ENCODE measurements around the gene KCNA5. TPM values are rescaled to one million over a fixed set of nuclear protein-coding genes. Genes with fewer than 3 reads are reported as not detected.

KCNA5 gene
- total and polyA plus RNA-seq, 4 donors, result 2.9 to 9.2 (median 5.3) TPM

DNA sequence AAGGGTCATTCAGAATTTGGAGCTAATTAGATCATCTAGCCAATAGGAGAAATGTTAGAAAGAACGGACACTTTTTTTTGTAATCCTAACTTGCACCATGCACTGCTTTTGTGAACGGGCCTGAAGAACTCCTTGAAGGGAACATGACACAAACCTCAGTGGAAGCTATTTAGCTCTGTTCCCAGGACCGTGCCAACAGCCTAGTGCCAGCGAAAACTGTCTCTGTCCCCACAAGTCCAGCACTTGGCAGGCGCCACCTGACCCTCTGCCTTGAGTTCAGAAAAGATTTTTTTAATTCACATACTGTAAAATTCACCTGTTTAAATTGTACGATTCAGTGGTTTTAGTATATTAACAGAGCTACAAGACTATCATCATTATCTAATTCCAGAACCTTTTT is 31.3 kb upstream of the KCNA5 start:
- Histone ChIP-seq H3K4me3 (ENCODE audit: low read depth, low read length) (no peak overlapping the region), H3K4me1 (ENCODE audit: control insufficient read depth, insufficient read depth, low read length) (peaks cover 12% of the 10 kb centered on the region), H3K36me3 (ENCODE audit: control insufficient read depth, insufficient read depth, low read length) (no peaks in the 10 kb centered on the region), H3K27ac (ENCODE audit: low read depth, low read length) (no peak overlapping the region), H3K9me3 (ENCODE audit: control insufficient read depth, insufficient read depth, low read length) (no peaks in the 10 kb centered on the region), H3K27me3 (ENCODE audit: control insufficient read depth, insufficient read depth, low read length) (no peaks in the 10 kb centered on the region)
- WGBS (ENCODE audit: insufficient coverage), result 49% methylated on average over 5 of the region's 6 CpGs
- DNase-seq (ENCODE audit: low read depth in 4 of 6, low spot score in 6 of 6), result peak in 1 of 6 donors; percentile 13

DNA sequence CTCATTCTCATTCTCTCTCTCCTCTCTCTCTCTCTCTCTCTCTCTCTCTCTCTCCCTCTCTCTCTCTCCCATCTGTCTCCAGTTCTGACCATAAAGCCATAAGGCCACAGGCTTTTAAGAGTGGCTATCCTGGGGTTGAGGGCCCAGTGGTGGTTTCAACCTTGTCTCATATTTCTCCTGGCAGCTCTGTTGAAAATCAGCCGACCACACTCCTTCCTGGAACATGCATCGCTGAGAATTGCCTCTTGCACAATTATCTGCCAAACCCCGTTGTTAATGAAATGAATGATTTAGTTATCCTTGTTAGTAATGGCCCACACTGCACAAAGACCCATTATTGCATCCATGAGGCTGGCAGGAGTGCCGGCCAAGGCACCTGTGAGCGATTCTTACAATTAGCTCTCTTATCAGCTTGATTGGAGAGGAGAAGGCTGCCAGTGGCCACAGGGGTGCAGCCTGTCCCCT is 30.4 kb upstream of the KCNA5 start:
- H3K27me3 ChIP-seq (ENCODE audit: control insufficient read depth, insufficient read depth, low read length), result no peaks in the 10 kb centered on the region
- 21% methylated on average over 2 of the region's 5 CpGs for WGBS (ENCODE audit: insufficient coverage)
- H3K4me1 ChIP-seq (ENCODE audit: control insufficient read depth, insufficient read depth, low read length), result peaks cover 16% of the 10 kb centered on the region
- no peak overlapping the region for H3K4me3 ChIP-seq (ENCODE audit: low read depth, low read length)
- no peak overlapping the region for H3K27ac ChIP-seq (ENCODE audit: low read depth, low read length)
- no peaks in the 10 kb centered on the region for H3K9me3 ChIP-seq (ENCODE audit: control insufficient read depth, insufficient read depth, low read length)
- peak in 2 of 6 donors; percentile 16 to 70 for DNase-seq (ENCODE audit: low read depth in 4 of 6, low spot score in 6 of 6)
- H3K36me3 ChIP-seq (ENCODE audit: control insufficient read depth, insufficient read depth, low read length), result no peaks in the 10 kb centered on the region

DNA sequence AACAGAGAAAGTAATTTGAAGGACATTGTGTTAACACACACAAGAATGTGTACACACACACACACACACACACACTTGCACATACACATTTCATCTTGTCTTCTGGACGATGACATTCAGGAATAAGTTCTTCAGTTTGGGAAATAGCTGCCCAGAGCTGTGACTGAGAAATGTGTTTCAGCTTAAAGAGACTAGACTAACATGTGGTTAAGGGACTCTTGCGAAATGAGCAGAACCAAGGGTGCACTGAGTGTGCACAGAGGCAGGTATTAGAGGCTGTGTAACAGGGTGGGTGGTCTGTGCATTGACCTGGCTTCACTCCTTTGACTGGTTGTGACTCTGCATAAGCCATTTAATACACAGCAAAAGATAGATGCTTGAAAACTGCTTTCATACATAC is 29.4 kb upstream of the KCNA5 start:
- H3K27me3 ChIP-seq (ENCODE audit: control insufficient read depth, insufficient read depth, low read length), result no peaks in the 10 kb centered on the region
- H3K9me3 ChIP-seq (ENCODE audit: control insufficient read depth, insufficient read depth, low read length), result no peaks in the 10 kb centered on the region
- no peak overlapping the region for H3K4me3 ChIP-seq (ENCODE audit: low read depth, low read length)
- H3K27ac ChIP-seq (ENCODE audit: low read depth, low read length), result no peak overlapping the region
- H3K36me3 ChIP-seq (ENCODE audit: control insufficient read depth, insufficient read depth, low read length), result no peaks in the 10 kb centered on the region
- DNase-seq (ENCODE audit: low read depth in 4 of 6, low spot score in 6 of 6), result no peak
- 88% methylated on average over 1 of the region's 2 CpGs for WGBS (ENCODE audit: insufficient coverage)
- peaks cover 16% of the 10 kb centered on the region for H3K4me1 ChIP-seq (ENCODE audit: control insufficient read depth, insufficient read depth, low read length)

DNA sequence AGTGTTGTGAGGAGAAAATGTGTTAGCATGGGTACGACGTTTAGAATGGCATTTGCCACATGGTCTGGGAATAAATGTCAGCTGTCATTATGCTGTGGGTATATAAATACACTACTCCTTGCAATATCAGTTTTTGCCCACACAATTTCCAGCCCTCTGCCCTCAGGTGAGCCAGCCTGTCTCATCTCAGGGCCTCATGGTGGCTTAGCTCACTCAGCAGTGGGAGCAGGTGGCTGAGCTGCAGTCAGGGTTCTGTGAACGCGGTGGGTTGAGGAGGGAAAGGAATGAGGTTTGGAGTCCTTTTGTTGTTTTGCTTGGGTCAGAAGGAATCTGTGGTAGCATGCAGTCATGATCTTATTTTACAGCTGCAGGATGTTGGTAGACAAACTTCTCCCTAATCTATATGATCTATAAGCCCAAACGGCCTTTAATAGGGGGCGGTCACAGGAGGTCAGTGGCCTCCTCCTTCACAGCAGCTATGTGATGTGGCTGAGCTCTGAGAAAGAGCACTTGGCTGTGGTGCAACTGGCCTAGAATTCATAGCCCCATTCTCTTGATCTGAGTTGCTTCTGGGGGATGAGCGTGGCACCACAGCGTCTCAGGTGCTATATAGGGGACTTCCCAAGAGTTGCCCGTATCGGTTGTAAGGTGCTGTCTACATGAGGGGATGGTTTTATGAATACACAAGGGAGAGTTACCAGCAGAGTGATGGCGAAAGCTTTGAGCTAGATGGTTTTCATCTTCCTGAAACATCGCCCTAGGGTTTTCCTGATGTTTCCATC is 27.8 kb upstream of the KCNA5 start:
- H3K9me3 ChIP-seq (ENCODE audit: control insufficient read depth, insufficient read depth, low read length), result no peaks in the 10 kb centered on the region
- H3K27me3 ChIP-seq (ENCODE audit: control insufficient read depth, insufficient read depth, low read length), result no peaks in the 10 kb centered on the region
- H3K4me1 ChIP-seq (ENCODE audit: control insufficient read depth, insufficient read depth, low read length), result peaks cover 16% of the 10 kb centered on the region
- no peaks in the 10 kb centered on the region for H3K36me3 ChIP-seq (ENCODE audit: control insufficient read depth, insufficient read depth, low read length)
- no peak overlapping the region for H3K4me3 ChIP-seq (ENCODE audit: low read depth, low read length)
- DNase-seq (ENCODE audit: low read depth in 4 of 6, low spot score in 6 of 6), result no peak
- 92% methylated on average over 7 of the region's 12 CpGs for WGBS (ENCODE audit: insufficient coverage)
- H3K27ac ChIP-seq (ENCODE audit: low read depth, low read length), result no peak overlapping the region

DNA sequence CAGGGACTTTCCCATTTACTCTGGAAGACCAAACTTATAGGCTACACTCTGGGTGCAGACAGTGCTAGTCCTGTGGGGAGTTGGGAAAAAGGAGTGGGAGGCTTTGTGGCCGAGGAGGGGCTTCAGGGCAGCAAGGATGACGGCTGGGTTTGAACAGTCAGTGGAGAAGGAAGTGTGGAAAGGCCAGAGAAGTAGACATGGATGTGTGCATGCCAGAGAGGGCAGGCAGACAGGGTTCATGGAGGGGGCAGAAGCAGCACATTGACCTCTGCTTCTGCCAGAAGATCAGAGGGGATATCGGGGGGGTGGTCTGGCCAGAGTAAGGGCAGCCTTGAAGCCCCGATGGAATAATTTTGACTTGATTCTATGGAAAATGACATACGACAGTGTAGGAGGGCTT is 27.2 kb upstream of the KCNA5 start:
- Histone ChIP-seq H3K27me3 (ENCODE audit: control insufficient read depth, insufficient read depth, low read length) (no peaks in the 10 kb centered on the region), H3K4me3 (ENCODE audit: low read depth, low read length) (no peak overlapping the region), H3K4me1 (ENCODE audit: control insufficient read depth, insufficient read depth, low read length) (peaks cover 16% of the 10 kb centered on the region), H3K27ac (ENCODE audit: low read depth, low read length) (no peak overlapping the region), H3K9me3 (ENCODE audit: control insufficient read depth, insufficient read depth, low read length) (no peaks in the 10 kb centered on the region), H3K36me3 (ENCODE audit: control insufficient read depth, insufficient read depth, low read length) (no peaks in the 10 kb centered on the region)
- 91% methylated on average over 4 of the region's 5 CpGs for WGBS (ENCODE audit: insufficient coverage)
- no peak for DNase-seq (ENCODE audit: low read depth in 4 of 6, low spot score in 6 of 6)

DNA sequence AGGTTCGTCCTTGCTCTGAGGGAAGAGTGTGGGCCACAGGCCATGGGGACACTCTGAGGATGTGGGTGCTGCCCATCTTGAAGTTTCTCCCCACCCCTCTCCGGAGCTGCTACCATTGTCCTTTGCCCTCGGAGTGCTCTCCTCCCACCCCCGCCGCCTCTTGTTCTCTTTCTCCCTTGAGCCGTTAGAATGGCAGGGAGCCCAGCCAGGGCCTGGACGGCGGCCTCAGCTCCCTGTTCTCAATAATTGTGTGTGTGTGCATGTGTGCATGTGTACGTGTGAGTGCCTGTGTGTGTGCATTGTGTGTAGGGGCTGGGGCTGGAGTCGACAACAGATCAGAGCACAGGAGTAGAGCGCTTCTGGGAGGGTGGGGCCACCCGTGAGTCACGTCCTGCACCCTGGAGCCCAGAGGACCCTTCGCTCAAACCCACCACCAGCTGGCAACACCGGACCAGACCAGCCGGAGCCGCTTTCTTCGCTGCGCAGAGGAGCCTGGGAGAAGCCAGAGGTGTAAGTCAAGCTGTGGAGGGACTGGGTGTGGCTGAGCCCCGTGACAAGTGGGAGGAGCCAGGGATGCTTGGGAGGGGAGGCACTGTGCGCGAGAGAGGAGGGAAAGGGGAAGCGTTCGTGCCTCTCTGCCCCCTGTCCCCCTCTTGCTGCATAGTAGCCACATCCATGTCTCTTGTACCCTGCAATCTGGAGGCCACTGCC is 25.9 kb upstream of the KCNA5 start:
- DNase-seq (ENCODE audit: low read depth in 4 of 6, low spot score in 6 of 6), result no peak

DNA sequence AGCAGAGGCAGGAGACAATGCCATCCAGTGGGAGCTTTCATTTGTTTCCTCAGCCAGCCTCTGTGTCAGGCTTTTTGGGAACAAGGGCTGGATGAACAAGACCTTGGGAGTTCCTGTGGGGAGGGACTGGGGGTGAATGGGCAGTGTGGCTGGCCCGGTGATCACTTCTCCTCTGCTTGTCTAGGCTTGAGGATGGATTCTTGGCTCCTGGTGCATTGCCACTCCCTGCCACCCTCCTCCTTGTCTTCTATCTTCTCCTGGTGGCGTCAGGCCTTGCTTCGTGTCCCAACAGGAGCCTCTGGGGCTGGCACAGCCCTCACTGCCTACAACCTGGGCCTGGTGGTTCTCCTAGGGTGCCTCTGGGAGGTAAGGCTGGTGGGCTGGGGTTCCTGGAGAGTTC is 25.0 kb upstream of the KCNA5 start:
- peaks cover 9% of the 10 kb centered on the region for H3K4me1 ChIP-seq (ENCODE audit: control insufficient read depth, insufficient read depth, low read length)
- WGBS (ENCODE audit: insufficient coverage), result 87% methylated on average over 3 of the region's 3 CpGs
- H3K36me3 ChIP-seq (ENCODE audit: control insufficient read depth, insufficient read depth, low read length), result no peaks in the 10 kb centered on the region
- H3K27me3 ChIP-seq (ENCODE audit: control insufficient read depth, insufficient read depth, low read length), result no peaks in the 10 kb centered on the region
- no peak overlapping the region for H3K27ac ChIP-seq (ENCODE audit: low read depth, low read length)
- no peak overlapping the region for H3K4me3 ChIP-seq (ENCODE audit: low read depth, low read length)
- no peaks in the 10 kb centered on the region for H3K9me3 ChIP-seq (ENCODE audit: control insufficient read depth, insufficient read depth, low read length)
- DNase-seq (ENCODE audit: low read depth in 4 of 6, low spot score in 6 of 6), result no peak

More for the DNA sequence above, 25.9 kb upstream of the KCNA5 start:
- Histone ChIP-seq H3K9me3 (ENCODE audit: control insufficient read depth, insufficient read depth, low read length) (no peaks in the 10 kb centered on the region), H3K27me3 (ENCODE audit: control insufficient read depth, insufficient read depth, low read length) (no peaks in the 10 kb centered on the region), H3K4me1 (ENCODE audit: control insufficient read depth, insufficient read depth, low read length) (peaks cover 16% of the 10 kb centered on the region), H3K36me3 (ENCODE audit: control insufficient read depth, insufficient read depth, low read length) (no peaks in the 10 kb centered on the region), H3K27ac (ENCODE audit: low read depth, low read length) (no peak overlapping the region), H3K4me3 (ENCODE audit: low read depth, low read length) (no peak overlapping the region)
- 65% methylated on average over 10 of the region's 24 CpGs for WGBS (ENCODE audit: insufficient coverage)

DNA sequence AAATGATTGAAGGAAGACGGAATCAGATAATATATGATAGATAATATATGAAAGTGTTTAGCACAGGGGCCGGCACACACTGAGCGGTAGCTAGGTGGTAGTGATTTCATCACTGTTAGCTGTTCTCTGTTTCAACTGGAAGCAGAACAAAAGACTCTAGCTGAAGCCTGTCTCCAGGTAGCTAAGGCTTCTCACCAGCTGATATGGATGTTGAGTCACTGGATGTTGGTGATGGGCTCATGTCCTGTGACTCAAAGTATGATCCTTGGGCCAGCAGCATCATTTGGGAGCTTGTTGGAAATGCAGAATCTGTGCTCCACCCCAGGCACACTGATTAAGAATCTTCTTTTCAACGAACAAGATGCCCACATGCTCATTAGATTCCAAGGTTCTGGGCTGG is 21.7 kb upstream of the KCNA5 start:
- Histone ChIP-seq H3K27me3 (ENCODE audit: control insufficient read depth, insufficient read depth, low read length) (no peaks in the 10 kb centered on the region), H3K4me3 (ENCODE audit: low read depth, low read length) (no peak overlapping the region), H3K9me3 (ENCODE audit: control insufficient read depth, insufficient read depth, low read length) (no peaks in the 10 kb centered on the region), H3K27ac (ENCODE audit: low read depth, low read length) (no peak overlapping the region), H3K36me3 (ENCODE audit: control insufficient read depth, insufficient read depth, low read length) (no peaks in the 10 kb centered on the region), H3K4me1 (ENCODE audit: control insufficient read depth, insufficient read depth, low read length) (peaks cover 4% of the 10 kb centered on the region)
- WGBS (ENCODE audit: insufficient coverage), result 85% methylated on average over 3 of the region's 4 CpGs
- DNase-seq (ENCODE audit: low read depth in 4 of 6, low spot score in 6 of 6), result no peak

DNA sequence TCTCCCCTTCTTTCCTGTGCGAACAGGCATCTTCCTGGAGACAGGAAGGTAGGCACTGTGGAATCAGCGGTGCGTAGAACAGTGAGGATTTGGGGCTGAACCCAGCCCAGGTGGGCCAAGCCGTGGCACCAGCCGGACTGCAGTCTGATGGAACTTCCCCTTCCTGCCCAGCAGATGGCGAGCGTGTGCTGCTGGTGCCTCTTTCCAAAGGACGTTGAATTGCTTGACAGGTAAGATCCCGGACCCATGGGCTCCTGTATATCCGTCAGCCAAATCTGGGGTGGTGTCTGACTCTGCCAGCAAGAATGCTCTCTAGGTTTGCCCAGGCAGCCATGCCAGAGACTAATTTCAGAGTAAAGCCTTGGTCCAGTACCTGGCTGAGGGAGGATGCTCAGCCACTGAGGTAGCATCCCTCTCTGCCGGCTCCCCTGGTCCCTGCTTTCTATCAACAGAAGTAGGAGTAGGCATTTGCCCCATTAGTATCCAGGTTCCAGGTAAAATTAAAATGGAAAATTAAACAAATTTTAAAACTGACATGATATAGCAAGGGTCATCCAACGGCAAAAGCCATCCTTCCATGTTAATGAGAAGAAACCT is 21.1 kb upstream of the KCNA5 start:
- Histone ChIP-seq H3K36me3 (ENCODE audit: control insufficient read depth, insufficient read depth, low read length) (no peaks in the 10 kb centered on the region), H3K27ac (ENCODE audit: low read depth, low read length) (no peak overlapping the region), H3K27me3 (ENCODE audit: control insufficient read depth, insufficient read depth, low read length) (no peaks in the 10 kb centered on the region), H3K9me3 (ENCODE audit: control insufficient read depth, insufficient read depth, low read length) (no peaks in the 10 kb centered on the region), H3K4me1 (ENCODE audit: control insufficient read depth, insufficient read depth, low read length) (peaks cover 2% of the 10 kb centered on the region), H3K4me3 (ENCODE audit: low read depth, low read length) (no peak overlapping the region)
- peak in 4 of 6 donors; percentile 36 to 89 (median 52) for DNase-seq (ENCODE audit: low read depth in 4 of 6, low spot score in 6 of 6)
- WGBS (ENCODE audit: insufficient coverage), result 8% methylated on average over 9 of the region's 12 CpGs

Measured in spinal cord (tissue), 10 donors.